ENCODE measurements around the gene ILKAP. TPM values are rescaled to one million over a fixed set of nuclear protein-coding genes. Genes with fewer than 3 reads are reported as not detected.

ILKAP gene
- 36.4 TPM for total RNA-seq
- long read RNA-seq, transcript ILKAP-201 (12 exons, 1,490 nt): major isoform, 91 of 146 reads
- long read RNA-seq, partial matches to known transcripts: 1 of 146 reads
- long read RNA-seq, other reads (novel, unspliced or antisense): 53 of 146 reads

- peak; percentile 96 for DNase-seq (ENCODE audit: low spot score)
These were observed at the start of gene ILKAP for GRCh38 chr2:238203094-238203972. TSS of gene ILKAP (minus strand) at chr2:238203695. CDS start at chr2:238203553, 142 bp downstream.

GRCh38 chr2:238252766-238253630 is 49.5 kb upstream of the ILKAP start:
- no peak for DNase-seq (ENCODE audit: low spot score)

GRCh38 chr2:238251986-238252385 is 48.5 kb upstream of the ILKAP start:
- no peak for DNase-seq (ENCODE audit: low spot score)

- DNase-seq (ENCODE audit: low spot score): no peak
These were observed 47.8 kb upstream of the ILKAP start for GRCh38 chr2:238251331-238251730.

- DNase-seq (ENCODE audit: low spot score): no peak
These were observed 47.4 kb upstream of the ILKAP start for GRCh38 chr2:238250896-238251295.

- no peak for DNase-seq (ENCODE audit: low spot score)
These were observed 44.5 kb upstream of the ILKAP start for GRCh38 chr2:238247841-238248453.

- DNase-seq (ENCODE audit: low spot score): no peak
These were observed 43.7 kb upstream of the ILKAP start for GRCh38 chr2:238247002-238247822.

- no peak for DNase-seq (ENCODE audit: low spot score)
These were observed 40.7 kb upstream of the ILKAP start for GRCh38 chr2:238244151-238244550.

GRCh38 chr2:238243496-238244076 is 40.1 kb upstream of the ILKAP start:
- no peak for DNase-seq (ENCODE audit: low spot score)

- no peak for DNase-seq (ENCODE audit: low spot score)
These were observed 39.4 kb upstream of the ILKAP start for GRCh38 chr2:238242731-238243495.

GRCh38 chr2:238241970-238242369 is 38.5 kb upstream of the ILKAP start:
- no peak for DNase-seq (ENCODE audit: low spot score)

- DNase-seq (ENCODE audit: low spot score): no peak
These were observed 37.5 kb upstream of the ILKAP start for GRCh38 chr2:238240757-238241711.

- DNase-seq (ENCODE audit: low spot score): peak; percentile 96
These were observed 36.6 kb upstream of the ILKAP start, which contains the start of gene HES6 for GRCh38 chr2:238239863-238240756. TSS of gene HES6 (minus strand) at chr2:238240038. CDS start at chr2:238239905, 133 bp downstream.

- DNase-seq (ENCODE audit: low spot score): no peak
These were observed 36.0 kb upstream of the ILKAP start for GRCh38 chr2:238239543-238239862.

- no peak for DNase-seq (ENCODE audit: low spot score)
These were observed 35.5 kb upstream of the ILKAP start for GRCh38 chr2:238238766-238239542.

- no peak for DNase-seq (ENCODE audit: low spot score)
These were observed 34.8 kb upstream of the ILKAP start for GRCh38 chr2:238238311-238238765.

All from mesenteric fat pad (tissue), 1 donor.